Left ventricle myocardium inferior (tissue), 1 donor: ENCODE data around the gene SBF2. TPM values are rescaled to one million over a fixed set of nuclear protein-coding genes. Genes with fewer than 3 reads are reported as not detected.
A peak's percentile ranks its signal among the peaks of the same experiment; 100 is the strongest.

Source experiments
- DNase-seq: peaks from one replicate; pipeline ENCODE4 v3.0.0-alpha.2; 2020
- H3K27ac ChIP-seq: fragments of 200-600 bp; replicated peaks from 2 replicates; pipeline ENCODE4 v1.8.0; 2021
- H3K27me3 ChIP-seq: fragments of 200-600 bp; 2 replicates; pipeline ENCODE4 v1.8.0; 2021; ENCODE audit warnings: low read depth
- H3K36me3 ChIP-seq: fragments of 200-600 bp; 2 replicates; pipeline ENCODE4 v1.8.0; 2021
- H3K4me1 ChIP-seq: fragments of 200-600 bp; 2 replicates; pipeline ENCODE4 v1.8.0; 2021
- H3K4me3 ChIP-seq: fragments of 200-600 bp; 2 replicates; pipeline ENCODE4 v1.8.0; 2021; ENCODE audit warnings: mild to moderate bottlenecking, moderate library complexity
- H3K9me3 ChIP-seq: fragments of 200-600 bp; replicated peaks from 2 replicates; pipeline ENCODE4 v1.8.0; 2021
- intact Hi-C: fragments of 100-400 bp; cut with micrococcal nuclease; formaldehyde crosslinking; loops from one replicate; pipeline ENCODE4 v1.11.0; 2022
- total RNA-seq: library from RNA; stranded (reverse); fragmentation: NEBNext Ultra II Directional; extraction: Animal tissue kit (Norgen Biotek cat#: 25700); gene quantifications from one replicate; pipeline ENCODE4 v1.2.1, GENCODE V29; 2021
- TF ChIP-seq, protein P1 (sequence below): fragments of 200-600 bp; IDR thresholded peaks from 2 replicates; pipeline ENCODE4 v1.8.0; 2021; ENCODE audit warnings: antibody characterized with exemption, mild to moderate bottlenecking, borderline replicate concordance
- donor health status: DM: no; HTN: yes; CAD: no; lungs with severe emphysema.

Gene SBF2
- total RNA-seq, 1 donor from 2014 or later, result 17.8 TPM

- TF ChIP-seq, protein P1, sequence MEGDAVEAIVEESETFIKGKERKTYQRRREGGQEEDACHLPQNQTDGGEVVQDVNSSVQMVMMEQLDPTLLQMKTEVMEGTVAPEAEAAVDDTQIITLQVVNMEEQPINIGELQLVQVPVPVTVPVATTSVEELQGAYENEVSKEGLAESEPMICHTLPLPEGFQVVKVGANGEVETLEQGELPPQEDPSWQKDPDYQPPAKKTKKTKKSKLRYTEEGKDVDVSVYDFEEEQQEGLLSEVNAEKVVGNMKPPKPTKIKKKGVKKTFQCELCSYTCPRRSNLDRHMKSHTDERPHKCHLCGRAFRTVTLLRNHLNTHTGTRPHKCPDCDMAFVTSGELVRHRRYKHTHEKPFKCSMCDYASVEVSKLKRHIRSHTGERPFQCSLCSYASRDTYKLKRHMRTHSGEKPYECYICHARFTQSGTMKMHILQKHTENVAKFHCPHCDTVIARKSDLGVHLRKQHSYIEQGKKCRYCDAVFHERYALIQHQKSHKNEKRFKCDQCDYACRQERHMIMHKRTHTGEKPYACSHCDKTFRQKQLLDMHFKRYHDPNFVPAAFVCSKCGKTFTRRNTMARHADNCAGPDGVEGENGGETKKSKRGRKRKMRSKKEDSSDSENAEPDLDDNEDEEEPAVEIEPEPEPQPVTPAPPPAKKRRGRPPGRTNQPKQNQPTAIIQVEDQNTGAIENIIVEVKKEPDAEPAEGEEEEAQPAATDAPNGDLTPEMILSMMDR, result no peak
- H3K36me3 ChIP-seq, result no peaks in the 10 kb centered on the region
- H3K27me3 ChIP-seq, result no peaks in the 10 kb centered on the region
- H3K9me3 ChIP-seq, result peaks cover 19% of the 10 kb centered on the region
- intact Hi-C loops, result no loop called here
- H3K4me1 ChIP-seq, result peaks cover 32% of the 10 kb centered on the region
- DNase-seq, result no peak
- no peak overlapping the region for H3K4me3 ChIP-seq
- H3K27ac ChIP-seq, result no peak overlapping the region
These were observed 90.0 kb downstream of the SBF2 start for GRCh38 chr11:10204021-10204420.

DNA sequence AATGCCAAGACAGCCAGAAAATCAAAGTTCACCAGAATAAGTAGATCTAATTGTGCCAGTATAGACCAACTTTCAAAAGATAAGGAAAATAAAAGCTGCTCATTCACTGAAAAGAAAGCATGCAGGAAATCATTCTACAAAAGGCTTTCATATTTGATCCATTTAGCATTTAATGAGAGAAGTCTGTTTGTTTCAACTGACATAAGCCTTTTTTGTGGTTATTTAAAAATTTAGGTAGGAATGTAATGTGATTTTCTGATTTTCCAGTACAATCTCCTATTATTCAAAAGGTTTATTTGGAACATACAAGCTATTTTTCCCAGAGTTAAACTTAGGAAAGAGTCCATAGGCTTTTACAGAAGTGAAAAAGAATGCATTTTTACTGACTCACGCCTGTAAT lies 92.7 kb downstream of the SBF2 start:
- Histone ChIP-seq H3K4me3 (no peak overlapping the region), H3K27me3 (no peaks in the 10 kb centered on the region), H3K27ac (no peak overlapping the region), H3K4me1 (peaks cover 14% of the 10 kb centered on the region), H3K36me3 (no peaks in the 10 kb centered on the region), H3K9me3 (peaks cover 32% of the 10 kb centered on the region)
- intact Hi-C loops, result no loop called here
- TF ChIP-seq, protein P1, result no peak
- DNase-seq, result no peak

DNA sequence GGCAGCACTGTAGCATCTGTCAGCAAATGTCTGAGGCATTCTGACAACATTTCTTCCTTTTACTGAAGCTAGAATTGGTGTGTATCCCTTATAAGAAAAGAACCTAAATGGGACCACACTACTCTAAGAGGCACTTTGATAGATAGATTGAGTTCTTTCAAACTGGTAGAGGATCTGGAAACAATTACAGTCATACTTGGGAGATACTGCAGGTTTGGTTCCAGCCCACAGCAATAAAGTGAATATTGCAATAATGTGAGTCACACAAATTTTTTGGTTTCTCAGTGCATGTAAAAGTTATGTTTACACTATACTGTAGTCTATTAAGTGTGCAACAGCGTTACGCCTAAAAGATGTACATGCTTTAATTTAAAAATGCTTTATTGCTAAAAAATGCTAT lies 96.9 kb downstream of the SBF2 start:
- intact Hi-C loops, result no loop called here
- DNase-seq, result no peak
- peaks cover 13% of the 10 kb centered on the region for H3K9me3 ChIP-seq
- no peak overlapping the region for H3K4me3 ChIP-seq
- H3K27ac ChIP-seq, result no peak overlapping the region
- no peaks in the 10 kb centered on the region for H3K27me3 ChIP-seq
- TF ChIP-seq, protein P1, result no peak
- peaks cover 8% of the 10 kb centered on the region for H3K36me3 ChIP-seq
- peaks cover 6% of the 10 kb centered on the region for H3K4me1 ChIP-seq

- no peak for DNase-seq
- Histone ChIP-seq H3K27ac (no peak overlapping the region), H3K9me3 (no peaks in the 10 kb centered on the region), H3K36me3 (peaks cover 8% of the 10 kb centered on the region), H3K4me1 (peaks cover 7% of the 10 kb centered on the region), H3K4me3 (no peak overlapping the region), H3K27me3 (no peaks in the 10 kb centered on the region)
- TF ChIP-seq, protein P1, result no peak
- intact Hi-C loops, result no loop called here
These were observed 102.0 kb downstream of the SBF2 start for GRCh38 chr11:10192036-10192435.

DNA sequence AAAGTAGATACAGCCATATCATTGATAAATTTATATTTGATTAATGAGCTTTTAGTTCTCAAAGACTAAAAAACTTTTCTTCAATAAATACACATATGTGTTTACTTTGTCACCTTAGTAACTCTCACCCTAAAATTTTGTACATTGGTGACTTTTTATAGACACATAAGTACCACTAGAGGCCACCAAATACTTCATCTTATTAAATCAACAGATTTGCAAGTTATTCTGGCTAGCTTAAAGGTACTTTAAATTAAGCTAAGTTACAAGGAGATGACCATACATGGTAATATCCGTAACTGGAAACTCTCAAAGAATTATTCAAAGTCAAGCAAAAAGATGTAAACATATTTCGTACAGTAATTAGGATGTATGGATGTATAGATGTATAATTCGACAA lies 112.2 kb downstream of the SBF2 start:
- Histone ChIP-seq H3K9me3 (peaks cover 3% of the 10 kb centered on the region), H3K4me3 (no peak overlapping the region), H3K27ac (no peak overlapping the region), H3K36me3 (no peaks in the 10 kb centered on the region), H3K4me1 (no peaks in the 10 kb centered on the region), H3K27me3 (no peaks in the 10 kb centered on the region)
- intact Hi-C loops, result no loop called here
- no peak for DNase-seq
- TF ChIP-seq, protein P1, result peak; percentile 42

GRCh38 chr11:10164621-10165020 lies 129.4 kb downstream of the SBF2 start:
- no peak for DNase-seq
- Histone ChIP-seq H3K4me3 (no peak overlapping the region), H3K4me1 (peaks cover 32% of the 10 kb centered on the region), H3K27me3 (no peaks in the 10 kb centered on the region), H3K9me3 (no peaks in the 10 kb centered on the region), H3K27ac (no peak overlapping the region), H3K36me3 (no peaks in the 10 kb centered on the region)
- intact Hi-C loops, result no loop called here
- TF ChIP-seq, protein P1, result no peak
